ENCODE data around the gene MT4. TPM values are rescaled to one million over a fixed set of nuclear protein-coding genes. Genes with fewer than 3 reads are reported as not detected.
A peak's percentile ranks its signal among the peaks of the same experiment; 100 is the strongest.

The MT4 gene
- total RNA-seq, 1 donor from 2014 or later = not detected

- no peak overlapping the region for H2AFZ ChIP-seq (replicated peaks)
- Mint-ChIP-seq H3K36me3 (no peaks in the 10 kb centered on the region), H3K9me3 (no peaks in the 10 kb centered on the region), H3K4me3 (peak overlapping the region; percentile 38), H3K27ac (no peak overlapping the region), H3K27me3 (ENCODE audit: insufficient read depth, low read depth) (peaks cover 22% of the 10 kb centered on the region), H3K4me1 (no peaks in the 10 kb centered on the region)
- H3K4me2 ChIP-seq = no peak overlapping the region
- H3K4me3 ChIP-seq = no peak overlapping the region
- no peak overlapping the region for H3K9ac ChIP-seq
- DNase-seq (ENCODE audit: low spot score) = no peak
- no peaks in the 10 kb centered on the region for H3K36me3 ChIP-seq
- no peaks in the 10 kb centered on the region for H3K4me1 ChIP-seq
- no peaks in the 10 kb centered on the region for H4K20me1 ChIP-seq (ENCODE audit: low read depth)
- H3K27me3 ChIP-seq = peaks cover 57% of the 10 kb centered on the region
- no peak overlapping the region for H3K27ac ChIP-seq
- TF ChIP-seq EZH2phosphoT487 (IDR thresholded peaks at IDR 0.05) (no peak), CTCF (IDR thresholded peaks at IDR 0.05) (no peak), EZH2 (IDR thresholded peaks at IDR 0.05) (no peak)
- H3K9me3 ChIP-seq (ENCODE audit: low read depth) = no peaks in the 10 kb centered on the region
- no peaks in the 10 kb centered on the region for H3K79me2 ChIP-seq (ENCODE audit: low read depth)
- H3F3A ChIP-seq (ENCODE audit: low read depth) = no peaks in the 10 kb centered on the region
Measured at GRCh38 chr16:56583351-56584168, 18.7 kb downstream of the MT4 start.

- Histone ChIP-seq H3K9ac (no peak overlapping the region), H3K36me3 (no peaks in the 10 kb centered on the region), H4K20me1 (ENCODE audit: low read depth) (no peaks in the 10 kb centered on the region), H3K4me3 (no peak overlapping the region), H3K27me3 (peaks cover 64% of the 10 kb centered on the region), H3K79me2 (ENCODE audit: low read depth) (no peaks in the 10 kb centered on the region), H2AFZ (replicated peaks) (no peak overlapping the region), H3F3A (ENCODE audit: low read depth) (no peaks in the 10 kb centered on the region), H3K4me2 (no peak overlapping the region), H3K4me1 (no peaks in the 10 kb centered on the region), H3K9me3 (ENCODE audit: low read depth) (no peaks in the 10 kb centered on the region), H3K27ac (no peak overlapping the region)
- DNase-seq (ENCODE audit: low spot score) = no peak
- H3K27me3 Mint-ChIP-seq (ENCODE audit: insufficient read depth, low read depth) = peaks cover 27% of the 10 kb centered on the region
- no peak overlapping the region for H3K4me3 Mint-ChIP-seq
- peaks cover 4% of the 10 kb centered on the region for H3K4me1 Mint-ChIP-seq
- H3K9me3 Mint-ChIP-seq = peaks cover 2% of the 10 kb centered on the region
- TF ChIP-seq EZH2 (IDR thresholded peaks at IDR 0.05) (no peak), CTCF (IDR thresholded peaks at IDR 0.05) (no peak), EZH2phosphoT487 (IDR thresholded peaks at IDR 0.05) (no peak)
- no peak overlapping the region for H3K27ac Mint-ChIP-seq
- peaks cover 3% of the 10 kb centered on the region for H3K36me3 Mint-ChIP-seq
Measured at GRCh38 chr16:56584276-56584675, 19.4 kb downstream of the MT4 start.

GRCh38 chr16:56588781-56589140 lies 23.9 kb downstream of the MT4 start:
- no peaks in the 10 kb centered on the region for H3K36me3 ChIP-seq
- H3K27me3 ChIP-seq = peaks cover 99% of the 10 kb centered on the region
- peaks cover 3% of the 10 kb centered on the region for H3K4me1 ChIP-seq
- H2AFZ ChIP-seq (replicated peaks) = peak overlapping the region; percentile 85
- no peak for DNase-seq (ENCODE audit: low spot score)
- Mint-ChIP-seq H3K9me3 (peaks cover 2% of the 10 kb centered on the region), H3K4me1 (peaks cover 6% of the 10 kb centered on the region), H3K4me3 (peak overlapping the region; percentile 89), H3K36me3 (peaks cover 3% of the 10 kb centered on the region), H3K27me3 (ENCODE audit: insufficient read depth, low read depth) (peaks cover 41% of the 10 kb centered on the region), H3K27ac (no peak overlapping the region)
- H3K79me2 ChIP-seq (ENCODE audit: low read depth) = no peaks in the 10 kb centered on the region
- H3F3A ChIP-seq (ENCODE audit: low read depth) = no peaks in the 10 kb centered on the region
- peaks cover 11% of the 10 kb centered on the region for H4K20me1 ChIP-seq (ENCODE audit: low read depth)
- H3K4me2 ChIP-seq = peak overlapping the region; percentile 100
- no peaks in the 10 kb centered on the region for H3K9me3 ChIP-seq (ENCODE audit: low read depth)
- H3K9ac ChIP-seq = no peak overlapping the region
- peak overlapping the region; percentile 66 for H3K4me3 ChIP-seq
- no peak overlapping the region for H3K27ac ChIP-seq
- TF ChIP-seq EZH2phosphoT487 (IDR thresholded peaks at IDR 0.05) (no peak), EZH2 (IDR thresholded peaks at IDR 0.05) (no peak), CTCF (IDR thresholded peaks at IDR 0.05) (no peak)

Data from neural progenitor cell (in vitro differentiated cells).